Measurements from ENCODE around the gene CLASP1.
A peak's percentile ranks its signal among the peaks of the same experiment; 100 is the strongest.
"Not testable (repeated sequence)": the region's sequence is repeated elsewhere in the genome, so short reads cannot be mapped to it uniquely, and the experiment has no call there.

The CLASP1 gene

GRCh38 chr2:121649149-121649595 lies at the start of gene CLASP1:
Gene CLASP1 (minus strand): TSS chr2:121649462. CDS start chr2:121605895, 43,567 bp downstream.
- TF ChIP-seq, protein P1, sequence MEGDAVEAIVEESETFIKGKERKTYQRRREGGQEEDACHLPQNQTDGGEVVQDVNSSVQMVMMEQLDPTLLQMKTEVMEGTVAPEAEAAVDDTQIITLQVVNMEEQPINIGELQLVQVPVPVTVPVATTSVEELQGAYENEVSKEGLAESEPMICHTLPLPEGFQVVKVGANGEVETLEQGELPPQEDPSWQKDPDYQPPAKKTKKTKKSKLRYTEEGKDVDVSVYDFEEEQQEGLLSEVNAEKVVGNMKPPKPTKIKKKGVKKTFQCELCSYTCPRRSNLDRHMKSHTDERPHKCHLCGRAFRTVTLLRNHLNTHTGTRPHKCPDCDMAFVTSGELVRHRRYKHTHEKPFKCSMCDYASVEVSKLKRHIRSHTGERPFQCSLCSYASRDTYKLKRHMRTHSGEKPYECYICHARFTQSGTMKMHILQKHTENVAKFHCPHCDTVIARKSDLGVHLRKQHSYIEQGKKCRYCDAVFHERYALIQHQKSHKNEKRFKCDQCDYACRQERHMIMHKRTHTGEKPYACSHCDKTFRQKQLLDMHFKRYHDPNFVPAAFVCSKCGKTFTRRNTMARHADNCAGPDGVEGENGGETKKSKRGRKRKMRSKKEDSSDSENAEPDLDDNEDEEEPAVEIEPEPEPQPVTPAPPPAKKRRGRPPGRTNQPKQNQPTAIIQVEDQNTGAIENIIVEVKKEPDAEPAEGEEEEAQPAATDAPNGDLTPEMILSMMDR (IDR thresholded peaks at IDR 0.05; ENCODE audit: low read depth, low read length): no peak
- no peak for DNase-seq (ENCODE audit: low read depth in 2 of 2)
- H3K4me3 ChIP-seq (replicated peaks in 1 of 2; ENCODE audit: low read depth in 2 of 2, low read length in 2 of 2): peak within 1 kb of the TSS; percentile 90 to 93

DNA sequence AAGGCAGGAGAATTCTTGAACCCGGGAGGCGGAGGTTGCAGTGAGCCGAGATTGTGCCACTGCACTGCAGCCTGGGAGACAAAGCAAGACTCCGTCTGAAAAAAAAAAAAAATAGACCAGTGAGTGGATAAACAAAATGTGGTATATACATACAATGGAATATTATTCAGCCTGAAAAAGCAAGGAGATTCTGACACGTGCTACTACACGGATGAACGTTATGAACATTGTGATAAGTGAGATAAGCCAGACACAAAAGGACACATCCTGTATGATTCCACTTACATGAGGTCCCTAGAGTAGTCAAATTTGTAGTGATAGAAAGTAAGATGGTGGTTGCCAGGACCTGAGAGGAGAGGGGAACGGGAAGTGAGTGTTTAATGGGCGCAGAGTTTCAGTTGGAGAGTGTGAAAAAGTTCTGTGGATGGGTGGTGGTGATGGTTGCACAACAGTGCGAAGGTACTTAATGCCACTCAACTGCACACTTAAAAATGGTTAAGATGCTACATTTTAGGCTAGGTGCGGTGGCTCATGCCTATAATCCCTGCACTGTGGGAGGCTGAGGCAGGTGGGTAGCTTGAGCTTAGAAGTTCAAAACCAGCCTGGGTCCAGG lies 49.2 kb upstream of the CLASP1 start:
- TF ChIP-seq, protein P1 (IDR thresholded peaks at IDR 0.05; ENCODE audit: low read depth, low read length): no peak
- H3K4me3 ChIP-seq (replicated peaks in 1 of 2; ENCODE audit: low read depth in 2 of 2, low read length in 2 of 2): no peak overlapping the region
- no peak for DNase-seq (ENCODE audit: low read depth in 2 of 2)

GRCh38 chr2:121697108-121697631 lies 47.9 kb upstream of the CLASP1 start:
- H3K4me3 ChIP-seq (replicated peaks in 1 of 2; ENCODE audit: low read depth in 2 of 2, low read length in 2 of 2): no peak overlapping the region
- TF ChIP-seq, protein P1 (IDR thresholded peaks at IDR 0.05; ENCODE audit: low read depth, low read length): no peak
- DNase-seq (ENCODE audit: low read depth in 2 of 2): no peak

DNA sequence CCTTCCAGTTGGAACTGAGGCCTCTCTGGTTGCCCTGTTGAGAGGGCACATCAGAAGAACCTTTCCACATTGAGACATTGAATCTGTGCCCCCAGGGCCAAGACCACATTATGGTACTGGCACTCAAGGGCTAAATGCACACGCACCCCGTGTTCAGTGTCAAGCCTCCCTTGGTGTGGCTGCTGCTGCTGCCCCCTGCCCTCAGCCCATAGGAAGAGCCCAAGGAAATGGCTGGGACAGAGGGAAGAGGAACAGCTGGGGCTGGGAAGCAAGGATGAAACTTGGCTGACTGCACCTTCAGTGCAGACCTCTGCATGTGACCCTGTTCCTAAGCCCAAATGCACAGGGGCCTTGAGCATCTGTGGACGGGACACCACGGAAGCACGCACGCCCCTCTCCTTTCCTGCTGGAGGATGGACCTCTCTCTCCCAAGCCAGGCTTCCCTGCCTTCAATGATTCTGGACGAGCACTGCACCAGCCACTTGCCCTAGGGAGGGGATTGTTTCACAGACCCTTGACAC lies 47.2 kb upstream of the CLASP1 start:
- H3K4me3 ChIP-seq (replicated peaks in 1 of 2; ENCODE audit: low read depth in 2 of 2, low read length in 2 of 2): no peak overlapping the region
- TF ChIP-seq, protein P1 (IDR thresholded peaks at IDR 0.05; ENCODE audit: low read depth, low read length): no peak
- no peak for DNase-seq (ENCODE audit: low read depth in 2 of 2)

- no peak overlapping the region for H3K4me3 ChIP-seq (replicated peaks in 1 of 2; ENCODE audit: low read depth in 2 of 2, low read length in 2 of 2)
- TF ChIP-seq, protein P1 (IDR thresholded peaks at IDR 0.05; ENCODE audit: low read depth, low read length): no peak
Measured at GRCh38 chr2:121695171-121695451, 45.8 kb upstream of the CLASP1 start.

GRCh38 chr2:121694398-121695170 lies 45.3 kb upstream of the CLASP1 start:
- no peak overlapping the region for H3K4me3 ChIP-seq (replicated peaks in 1 of 2; ENCODE audit: low read depth in 2 of 2, low read length in 2 of 2)
- TF ChIP-seq, protein P1 (IDR thresholded peaks at IDR 0.05; ENCODE audit: low read depth, low read length): no peak
- peak; percentile 44 to 66 for DNase-seq (ENCODE audit: low read depth in 2 of 2)

More at GRCh38 chr2:121695171-121695451, 45.8 kb upstream of the CLASP1 start:
- DNase-seq (ENCODE audit: low read depth in 2 of 2): no peak

DNA sequence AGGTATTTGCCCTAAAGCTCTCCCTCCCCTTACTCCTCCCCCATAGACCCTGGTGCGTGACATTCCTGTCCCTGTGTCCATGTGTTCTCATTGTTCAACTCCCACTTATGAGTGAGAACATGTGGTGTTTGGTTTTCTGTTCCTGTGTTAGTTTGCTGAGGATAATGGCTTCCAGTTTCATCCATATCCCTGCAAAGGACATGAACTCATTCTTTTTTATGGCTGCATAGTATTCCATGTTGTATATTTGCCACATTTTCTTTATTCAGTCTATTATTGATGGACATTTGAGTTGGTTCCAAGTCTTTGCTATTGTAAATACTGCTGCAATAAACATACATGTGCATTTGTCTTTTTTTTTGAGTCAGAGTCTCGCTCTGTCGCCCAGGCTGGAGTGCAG lies 41.3 kb upstream of the CLASP1 start:
- DNase-seq (ENCODE audit: low read depth in 2 of 2); H3K4me3 ChIP-seq (replicated peaks in 1 of 2; ENCODE audit: low read depth in 2 of 2, low read length in 2 of 2): not testable (repeated sequence)

All from cardiac fibroblast (primary cell).